Renal cortical epithelial cell (primary cell): ENCODE measurements around the gene BPIFB2. TPM values are rescaled to one million over a fixed set of nuclear protein-coding genes. Genes with fewer than 3 reads are reported as not detected.

Experiments
- DNase-seq: peaks from one replicate; pipeline ENCODE4 v3.0.0-alpha.2; 2011; ENCODE audit warnings: low read depth
- total RNA-seq: library from RNA; depleted of rRNA; stranded (reverse); fragments of >200 nt; gene quantifications from 2 replicates; pipeline ENCODE4 v1.2.3, GENCODE V29; 2014

The BPIFB2 gene
- total RNA-seq, 1 donor from 2014 or later, result not detected

- DNase-seq, result no peak
Measured at GRCh38 chr20:33068251-33068939, 60.9 kb downstream of the BPIFB2 start.

GRCh38 chr20:33069673-33070072, 62.2 kb downstream of the BPIFB2 start:
- DNase-seq, result no peak

GRCh38 chr20:33070111-33071053, 62.9 kb downstream of the BPIFB2 start:
- DNase-seq, result no peak

- DNase-seq, result no peak
Measured at GRCh38 chr20:33071198-33071597, 63.7 kb downstream of the BPIFB2 start.

- DNase-seq, result no peak
Measured at GRCh38 chr20:33072362-33072761, 64.9 kb downstream of the BPIFB2 start.

- DNase-seq, result no peak
Measured at GRCh38 chr20:33072813-33073212, 65.3 kb downstream of the BPIFB2 start.

Other genes with a start within 250 kb of the BPIFB2 start
- 13.0 and 13.5 TPM in 2 replicates for gene DNMT3B, start 245.3 kb upstream of the BPIFB2 start, total RNA-seq
- gene MAPRE1, start 187.8 kb upstream of the BPIFB2 start, total RNA-seq, result 151 and 160 TPM in 2 replicates
- 0.05 TPM in 1 of 2 replicates, not detected in the other for gene EFCAB8, start 148.8 kb upstream of the BPIFB2 start, total RNA-seq
- not detected in 2 replicates for gene SUN5, start 3.3 kb upstream of the BPIFB2 start, total RNA-seq
- not detected in 2 replicates for gene BPIFB6, start 23.9 kb downstream of the BPIFB2 start, total RNA-seq
- gene BPIFB3, start 46.2 kb downstream of the BPIFB2 start, total RNA-seq, result not detected in 2 replicates
- not detected in 2 replicates for gene BPIFB4, start 71.9 kb downstream of the BPIFB2 start, total RNA-seq
- gene BPIFA2, start 160.5 kb downstream of the BPIFB2 start, total RNA-seq, result not detected in 2 replicates
- gene BPIFA3, start 209.6 kb downstream of the BPIFB2 start, total RNA-seq, result not detected in 2 replicates
- not detected in 2 replicates for gene BPIFA1, start 228.3 kb downstream of the BPIFB2 start, total RNA-seq